ENCODE results near the gene CCDC54.

Gene CCDC54

GRCh38 chr3:107370907-107371306 lies 6.3 kb upstream of the CCDC54 start:
- Histone ChIP-seq H3K27me3 (ENCODE audit: control insufficient read depth, insufficient read depth, low read length) (no peaks in the 10 kb centered on the region), H3K79me2 (no peaks in the 10 kb centered on the region), H3K4me2 (ENCODE audit: low read length) (no peak overlapping the region), H2AFZ (no peak overlapping the region), H3K9ac (no peak overlapping the region), H3K4me1 (no peaks in the 10 kb centered on the region), H3K4me3 (ENCODE audit: low read depth, low read length) (no peak overlapping the region), H3K36me3 (ENCODE audit: control insufficient read depth, insufficient read depth, low read length) (no peaks in the 10 kb centered on the region), H3K9me3 (ENCODE audit: control insufficient read depth, low read length) (no peaks in the 10 kb centered on the region), H3K27ac (no peak overlapping the region)
- TF ChIP-seq CTCF (IDR thresholded peaks at IDR 0.05) = no peak

GRCh38 chr3:107372506-107372905 lies 4.7 kb upstream of the CCDC54 start:
- Histone ChIP-seq H3K36me3 (ENCODE audit: control insufficient read depth, insufficient read depth, low read length) (no peaks in the 10 kb centered on the region), H2AFZ (no peak overlapping the region), H3K9ac (no peak overlapping the region), H3K4me2 (ENCODE audit: low read length) (no peak overlapping the region), H3K9me3 (ENCODE audit: control insufficient read depth, low read length) (no peaks in the 10 kb centered on the region), H3K4me3 (ENCODE audit: low read depth, low read length) (no peak overlapping the region), H3K4me1 (no peaks in the 10 kb centered on the region), H3K27ac (no peak overlapping the region), H3K79me2 (no peaks in the 10 kb centered on the region), H3K27me3 (ENCODE audit: control insufficient read depth, insufficient read depth, low read length) (no peaks in the 10 kb centered on the region)
- no peak for TF ChIP-seq CTCF (IDR thresholded peaks at IDR 0.05)

DNA sequence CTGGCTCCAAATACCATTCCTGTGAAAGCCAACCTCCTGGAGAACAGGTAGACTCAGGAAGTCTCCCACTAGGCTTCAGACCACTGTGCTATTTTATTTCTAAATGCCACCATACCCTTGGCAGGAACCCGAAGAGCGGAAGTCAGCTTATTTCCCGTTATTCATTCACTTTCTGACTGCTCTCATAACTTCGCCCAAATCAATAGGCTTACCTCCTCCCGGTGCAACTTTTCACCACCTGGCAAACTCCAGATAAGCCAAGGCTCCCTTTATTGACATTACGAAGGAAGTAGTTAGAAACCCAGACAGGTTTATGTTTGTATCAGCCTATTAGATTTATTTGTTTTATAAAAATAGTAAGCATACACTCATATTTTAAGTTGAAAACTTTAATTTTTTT lies 3.3 kb upstream of the CCDC54 start:
- no peak for TF ChIP-seq CTCF (IDR thresholded peaks at IDR 0.05)
- no peaks in the 10 kb centered on the region for H3K79me2 ChIP-seq
- no peaks in the 10 kb centered on the region for H3K9me3 ChIP-seq (ENCODE audit: control insufficient read depth, low read length)
- H3K27me3 ChIP-seq (ENCODE audit: control insufficient read depth, insufficient read depth, low read length) = no peaks in the 10 kb centered on the region
- H2AFZ ChIP-seq = no peak overlapping the region
- no peaks in the 10 kb centered on the region for H3K36me3 ChIP-seq (ENCODE audit: control insufficient read depth, insufficient read depth, low read length)
- no peaks in the 10 kb centered on the region for H3K4me1 ChIP-seq
- no peak overlapping the region for H3K9ac ChIP-seq
- no peak overlapping the region for H3K4me2 ChIP-seq (ENCODE audit: low read length)
- no peak overlapping the region for H3K4me3 ChIP-seq (ENCODE audit: low read depth, low read length)
- no peak overlapping the region for H3K27ac ChIP-seq

DNA sequence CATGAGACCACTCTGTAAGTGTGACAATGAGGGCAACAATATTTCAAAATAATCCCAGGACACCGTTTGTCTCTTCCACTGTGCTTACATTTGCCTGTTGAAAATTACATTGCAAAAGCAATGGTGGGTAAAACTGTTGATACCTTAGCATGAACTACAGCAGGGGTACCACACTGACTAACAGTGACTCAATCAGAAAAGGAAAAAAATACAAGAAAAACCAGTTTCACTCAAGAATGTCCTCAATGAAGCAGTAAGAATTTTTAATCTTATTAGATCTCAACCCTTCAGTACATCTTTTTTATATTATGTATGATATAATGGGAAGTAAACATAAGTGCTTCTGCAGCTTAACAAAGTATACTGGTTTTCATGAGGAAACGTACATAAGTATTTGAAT lies 1.6 kb upstream of the CCDC54 start:
- H3K27ac ChIP-seq = no peak overlapping the region
- no peak for TF ChIP-seq CTCF (IDR thresholded peaks at IDR 0.05)
- no peak overlapping the region for H3K9ac ChIP-seq

GRCh38 chr3:107382631-107383030 lies 5.4 kb downstream of the CCDC54 start:
- H3K4me2 ChIP-seq (ENCODE audit: low read length) = no peak overlapping the region
- TF ChIP-seq CTCF (IDR thresholded peaks at IDR 0.05) = no peak
- no peaks in the 10 kb centered on the region for H3K9me3 ChIP-seq (ENCODE audit: control insufficient read depth, low read length)
- H3K9ac ChIP-seq = no peak overlapping the region
- H3K79me2 ChIP-seq = peaks cover 5% of the 10 kb centered on the region
- H3K27ac ChIP-seq = no peak overlapping the region
- H3K4me1 ChIP-seq = no peaks in the 10 kb centered on the region
- no peaks in the 10 kb centered on the region for H3K27me3 ChIP-seq (ENCODE audit: control insufficient read depth, insufficient read depth, low read length)
- H3K36me3 ChIP-seq (ENCODE audit: control insufficient read depth, insufficient read depth, low read length) = no peaks in the 10 kb centered on the region
- H2AFZ ChIP-seq = no peak overlapping the region
- H3K4me3 ChIP-seq (ENCODE audit: low read depth, low read length) = no peak overlapping the region

More for the DNA sequence above, 1.6 kb upstream of the CCDC54 start:
- Histone ChIP-seq H2AFZ (no peak overlapping the region), H3K4me3 (ENCODE audit: low read depth, low read length) (no peak overlapping the region), H3K9me3 (ENCODE audit: control insufficient read depth, low read length) (no peaks in the 10 kb centered on the region), H3K4me2 (ENCODE audit: low read length) (no peak overlapping the region), H3K79me2 (no peaks in the 10 kb centered on the region), H3K27me3 (ENCODE audit: control insufficient read depth, insufficient read depth, low read length) (no peaks in the 10 kb centered on the region), H3K4me1 (no peaks in the 10 kb centered on the region), H3K36me3 (ENCODE audit: control insufficient read depth, insufficient read depth, low read length) (no peaks in the 10 kb centered on the region)

Data from parathyroid adenoma (tissue), 2 donors.